Activated T-helper 1 cell treated with Interleukin-2 at 50 U/mL for 16 hours (primary cell): ENCODE data around the gene DAZAP1.
"Not testable (repeated sequence)": the region's sequence is repeated elsewhere in the genome, so short reads cannot be mapped to it uniquely, and the experiment has no call there.

Source experiments
- DNase-seq: peaks from one replicate; pipeline ENCODE4 v3.0.0-alpha.2; 2020; ENCODE audit warnings: low read depth

Gene DAZAP1

DNA sequence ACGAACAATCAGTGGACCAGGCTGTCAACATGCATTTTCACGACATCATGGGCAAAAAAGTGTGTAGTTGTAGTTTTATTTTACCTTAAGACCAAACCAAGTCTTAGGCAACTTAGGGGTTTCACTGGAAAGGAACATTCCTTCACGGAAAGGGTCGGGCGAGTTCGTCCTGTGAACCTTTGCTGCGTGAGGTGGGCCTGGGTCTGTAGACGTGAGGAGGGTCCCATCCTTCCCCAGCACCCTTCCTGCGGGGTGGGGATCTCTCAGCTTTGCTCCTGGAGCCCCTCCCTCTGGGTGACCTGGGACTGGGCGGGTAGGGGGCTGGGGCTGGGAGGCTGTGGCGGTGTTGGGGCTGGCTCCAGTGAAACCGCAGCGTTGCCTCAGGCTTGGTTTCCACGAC lies 18.5 kb downstream of the DAZAP1 start:
- no peak for DNase-seq

DNA sequence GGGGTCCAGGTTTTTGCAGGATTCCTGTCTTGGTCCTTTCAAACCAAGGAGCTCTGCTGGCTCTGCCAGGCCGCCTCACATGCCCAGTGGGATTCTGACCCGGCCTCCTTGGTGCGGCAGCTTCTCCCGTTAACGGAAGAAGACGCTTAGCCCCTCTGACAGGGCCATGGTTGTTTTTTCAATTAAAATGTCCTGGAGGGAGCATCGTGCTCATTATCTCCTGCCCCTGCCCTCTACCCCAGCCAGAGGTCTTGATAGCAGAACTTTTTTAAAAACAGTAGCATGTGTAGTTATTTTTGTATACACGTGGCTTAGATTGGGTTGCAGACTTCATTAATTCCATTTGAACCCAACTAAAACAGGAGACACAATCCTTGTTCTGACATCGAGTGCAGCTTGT lies 19.4 kb downstream of the DAZAP1 start:
- DNase-seq: no peak

DNA sequence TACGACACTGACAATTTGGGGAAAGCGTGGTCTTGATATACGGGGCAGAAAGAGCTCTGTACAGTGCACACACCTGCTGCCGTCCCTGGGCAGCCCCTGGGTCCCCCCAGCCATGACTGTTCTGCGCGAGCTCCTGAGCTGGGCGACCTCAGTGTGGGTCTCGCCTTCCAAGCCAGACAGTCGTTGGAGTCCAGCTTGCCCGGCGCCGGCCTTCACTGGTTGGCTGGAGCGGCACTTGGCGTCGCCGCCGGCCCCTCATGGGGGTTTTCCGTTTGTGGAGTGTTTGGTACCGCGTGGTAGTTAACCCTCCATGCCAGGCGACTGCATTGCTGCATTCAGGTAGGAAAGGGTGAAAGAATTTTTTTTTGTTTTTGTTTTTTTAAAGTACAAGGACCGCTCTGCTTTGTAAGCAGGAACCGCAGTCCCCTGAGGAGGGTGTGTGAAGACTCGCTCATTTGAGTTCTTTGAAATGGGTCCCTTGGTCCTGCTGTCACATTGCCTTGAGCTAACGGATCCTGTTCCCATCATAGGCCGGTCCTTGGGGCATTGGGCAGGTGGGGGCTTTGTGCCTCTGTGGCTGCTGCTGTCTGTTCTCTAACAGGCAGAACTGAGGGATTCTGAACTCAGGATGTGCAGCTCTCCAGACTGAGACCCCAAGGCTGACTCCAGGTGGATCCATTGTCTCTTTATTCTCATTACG lies 20.0 kb downstream of the DAZAP1 start:
- no peak for DNase-seq

- no peak for DNase-seq
Measured at GRCh38 chr19:1428738-1429391, 21.5 kb downstream of the DAZAP1 start.

GRCh38 chr19:1429750-1430149 lies 22.4 kb downstream of the DAZAP1 start:
- DNase-seq: no peak

DNA sequence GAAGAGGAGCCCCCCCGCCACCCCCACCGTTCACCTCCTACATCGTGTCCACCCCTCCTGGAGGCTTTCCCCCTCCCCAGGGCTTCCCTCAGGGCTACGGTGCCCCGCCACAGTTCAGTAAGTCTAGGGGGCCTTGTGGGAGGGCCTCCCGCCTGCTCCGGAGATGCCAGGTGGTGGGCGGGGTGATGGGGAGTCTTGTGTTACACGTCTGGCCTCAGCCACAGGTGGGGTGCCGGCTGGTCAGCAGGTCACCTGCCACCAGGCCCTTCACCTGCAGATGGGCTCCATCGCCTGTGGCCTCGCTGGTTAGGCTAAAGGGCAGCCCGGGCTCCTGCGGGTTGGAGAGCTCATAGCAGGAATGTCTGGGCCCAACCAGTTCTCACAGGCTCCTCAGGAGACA lies 22.9 kb downstream of the DAZAP1 start:
- DNase-seq: no peak

GRCh38 chr19:1431759-1432506 lies 24.5 kb downstream of the DAZAP1 start:
- DNase-seq: no peak

DNA sequence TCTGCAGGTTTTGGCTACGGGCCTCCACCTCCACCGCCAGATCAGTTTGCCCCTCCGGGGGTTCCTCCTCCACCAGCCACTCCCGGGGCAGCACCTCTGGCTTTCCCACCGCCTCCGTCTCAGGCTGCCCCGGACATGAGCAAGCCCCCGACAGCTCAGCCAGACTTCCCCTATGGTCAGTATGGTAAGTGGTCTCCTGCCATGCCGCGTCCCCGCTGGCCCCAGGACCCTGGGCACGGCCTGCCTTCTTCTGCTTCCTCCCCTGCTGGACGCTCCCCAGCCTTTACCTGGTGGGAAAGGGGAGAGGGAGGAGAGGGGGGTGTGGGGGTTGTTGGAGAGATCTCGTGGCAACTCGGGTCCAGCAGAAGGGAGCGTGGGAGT lies 25.1 kb downstream of the DAZAP1 start:
- no peak for DNase-seq

- DNase-seq: no peak
Measured at GRCh38 chr19:1433119-1434039, 26.0 kb downstream of the DAZAP1 start.

DNA sequence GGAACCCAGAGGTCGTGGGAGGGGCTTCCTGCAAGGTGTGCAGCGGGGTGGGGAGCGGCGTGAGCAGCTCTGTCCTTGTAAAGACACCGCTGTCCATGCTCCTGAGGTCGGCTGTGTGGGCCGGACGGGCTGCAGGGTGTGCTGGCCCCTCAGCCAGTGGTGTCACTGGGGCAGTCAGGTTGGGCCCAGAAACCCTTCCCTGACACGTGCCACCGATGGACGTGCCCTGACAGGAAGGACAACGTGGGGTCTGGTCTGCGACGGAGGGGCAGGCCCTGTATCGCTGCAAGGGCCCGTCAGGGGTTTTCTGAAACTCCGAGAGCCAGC lies 26.6 kb downstream of the DAZAP1 start:
- DNase-seq: no peak

DNA sequence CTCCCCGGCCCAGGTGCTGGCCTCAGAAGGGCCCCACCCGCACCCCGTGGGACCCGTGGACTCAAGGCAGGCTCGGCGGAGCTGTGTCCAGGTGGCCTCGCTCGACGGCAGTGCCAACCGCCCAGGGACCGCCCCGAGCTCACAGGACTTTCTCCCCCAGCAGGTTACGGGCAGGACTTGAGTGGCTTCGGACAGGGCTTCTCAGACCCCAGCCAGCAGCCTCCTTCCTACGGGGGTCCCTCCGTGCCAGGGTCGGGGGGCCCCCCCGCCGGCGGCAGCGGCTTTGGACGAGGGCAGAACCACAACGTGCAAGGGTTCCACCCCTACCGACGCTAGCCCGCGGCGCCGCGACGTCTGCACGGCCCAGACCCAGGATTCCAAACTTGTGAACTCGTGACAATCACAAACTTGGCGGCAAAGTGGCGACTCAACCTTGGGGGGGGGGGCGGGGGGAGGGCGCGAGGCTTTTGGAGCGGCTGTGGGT lies 27.2 kb downstream of the DAZAP1 start:
- no peak for DNase-seq

DNA sequence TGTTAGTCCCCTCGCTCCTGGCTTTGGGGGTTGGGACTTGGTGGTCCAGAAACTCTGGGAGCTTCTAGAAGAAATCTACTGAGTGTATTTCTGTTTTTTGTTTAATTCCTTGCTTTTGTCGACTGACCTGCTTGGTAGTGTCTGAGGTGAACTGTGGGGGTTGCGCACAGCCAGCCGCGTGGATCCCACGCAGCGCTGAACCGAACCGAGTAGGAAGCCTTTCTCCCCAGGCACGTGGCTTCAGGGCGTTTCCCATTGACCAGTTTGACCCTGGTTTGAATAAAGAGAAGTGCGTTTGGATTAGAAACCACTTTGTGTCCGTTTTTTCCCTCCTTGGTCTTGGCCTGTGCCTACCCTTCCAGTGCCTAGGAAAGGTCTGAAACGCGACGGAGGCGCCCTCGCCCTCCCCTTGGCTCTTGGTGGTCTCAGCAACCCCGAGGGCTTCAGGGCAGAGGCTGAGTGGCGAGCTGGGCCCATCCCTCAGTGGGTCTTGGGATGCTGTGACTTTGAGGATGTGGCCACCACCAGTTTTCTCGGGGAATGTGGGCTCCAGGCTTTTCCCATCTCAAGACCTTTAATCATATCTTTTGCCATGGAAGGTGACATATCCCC lies 28.1 kb downstream of the DAZAP1 start:
- no peak for DNase-seq

DNA sequence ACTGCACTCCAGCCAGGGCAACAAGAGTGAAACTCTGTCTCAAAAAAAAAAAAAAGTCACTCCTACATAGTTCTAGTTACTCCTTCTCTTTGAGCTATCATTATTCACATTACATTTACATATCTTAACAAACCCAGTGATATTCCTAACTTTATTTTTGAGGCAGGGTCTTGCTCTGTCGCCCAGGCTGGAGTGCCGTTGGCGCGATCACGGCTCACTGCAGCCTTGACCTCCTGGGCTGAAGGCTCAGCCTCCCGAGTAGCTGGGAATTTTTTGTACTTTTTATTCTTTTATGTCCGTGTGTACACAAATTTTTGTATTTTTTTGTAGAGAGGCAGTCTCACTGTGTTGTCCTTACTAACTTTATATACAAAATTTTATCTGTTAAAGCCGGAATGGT lies 30.2 kb downstream of the DAZAP1 start:
- no peak for DNase-seq

GRCh38 chr19:1438035-1438932 lies 30.9 kb downstream of the DAZAP1 start, which contains the start of gene RPS15:
RPS15 (plus strand) TSS chr19:1438396; CDS start chr19:1438426, 30 bp downstream.
- DNase-seq: peak; percentile 96

DNA sequence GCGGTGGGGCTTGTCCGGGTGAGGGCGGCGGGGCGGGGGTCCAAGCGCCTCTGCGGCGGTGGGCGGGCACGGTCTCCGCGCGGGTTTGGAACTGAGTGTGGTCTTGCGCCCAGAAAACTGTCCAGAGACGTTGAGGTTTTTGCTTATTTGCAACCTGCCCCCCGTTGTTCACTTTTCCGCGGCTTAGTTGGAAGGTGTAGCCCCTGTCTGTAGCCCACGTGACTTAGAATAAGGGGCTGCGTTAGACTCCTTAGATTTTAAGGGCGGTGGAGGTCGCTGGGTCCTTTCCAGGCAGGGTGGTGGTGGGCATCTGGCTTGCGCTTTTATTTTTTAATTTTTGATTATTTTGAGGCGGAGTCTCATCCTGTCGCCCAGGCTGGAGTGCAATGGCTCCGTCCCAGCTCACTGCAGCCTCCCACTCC lies 31.6 kb downstream of the DAZAP1 start:
- no peak for DNase-seq

DNA sequence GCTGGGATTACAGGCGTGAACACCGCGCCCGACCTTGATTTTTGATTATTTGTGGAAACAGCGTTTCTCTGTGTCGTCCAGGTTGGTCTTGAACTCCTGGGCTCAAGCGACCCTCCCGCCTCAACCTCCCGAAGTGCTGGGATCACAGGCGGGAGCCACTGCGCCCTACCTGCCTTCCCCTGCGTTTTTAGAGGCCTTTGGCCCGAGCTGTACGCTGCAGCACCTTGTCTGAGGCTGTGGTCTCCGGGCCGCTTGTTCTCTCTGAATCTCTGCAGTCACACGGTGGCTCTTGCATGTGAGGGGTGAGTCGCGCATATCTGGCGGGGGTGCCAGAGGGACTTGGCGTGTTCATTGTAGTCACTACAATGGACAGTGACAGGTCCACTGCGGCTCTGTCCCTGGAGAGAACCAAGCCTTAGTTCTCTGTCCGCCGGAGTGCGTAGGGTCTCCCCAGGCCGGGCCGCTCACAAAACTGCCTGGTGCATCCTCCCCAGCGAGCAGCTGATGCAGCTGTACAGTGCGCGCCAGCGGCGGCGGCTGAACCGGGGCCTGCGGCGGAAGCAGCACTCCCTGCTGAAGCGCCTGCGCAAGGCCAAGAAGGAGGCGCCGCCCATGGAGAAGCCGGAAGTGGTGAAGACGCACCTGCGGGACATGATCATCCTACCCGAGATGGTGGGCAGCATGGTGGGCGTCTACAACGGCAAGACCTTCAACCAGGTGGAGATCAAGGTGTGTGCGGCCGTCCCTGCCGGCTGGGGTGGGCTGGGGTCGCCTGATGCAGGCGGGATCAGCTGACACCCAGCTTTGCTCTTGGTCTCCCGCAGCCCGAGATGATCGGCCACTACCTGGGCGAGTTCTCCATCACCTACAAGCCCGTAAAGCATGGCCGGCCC lies 32.4 kb downstream of the DAZAP1 start:
- not testable (repeated sequence) for DNase-seq

DNA sequence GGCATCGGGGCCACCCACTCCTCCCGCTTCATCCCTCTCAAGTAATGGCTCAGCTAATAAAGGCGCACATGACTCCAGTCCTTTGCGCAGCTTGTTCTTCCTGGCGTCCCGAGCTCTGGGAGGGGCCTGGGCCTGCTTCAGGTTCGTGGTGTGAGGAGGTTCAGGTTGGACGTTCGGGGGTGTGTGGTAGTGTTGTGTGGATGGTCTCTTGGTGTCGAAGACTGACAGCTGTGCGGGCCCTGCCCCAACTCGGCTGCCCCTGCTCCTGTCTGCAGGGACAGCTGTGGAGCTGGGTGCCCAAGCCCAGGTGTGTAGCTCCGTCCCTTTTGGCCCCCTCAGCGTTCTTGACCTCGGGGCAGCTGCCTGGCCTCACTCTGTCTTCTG lies 33.0 kb downstream of the DAZAP1 start:
- no peak for DNase-seq

- DNase-seq: no peak
Measured at GRCh38 chr19:1441022-1441426, 33.6 kb downstream of the DAZAP1 start.

- no peak for DNase-seq
Measured at GRCh38 chr19:1441677-1442438, 34.5 kb downstream of the DAZAP1 start.
